CD8-positive, alpha-beta memory T cell (primary cell): ENCODE results near the gene ZNF275. TPM values are rescaled to one million over a fixed set of nuclear protein-coding genes. Genes with fewer than 3 reads are reported as not detected.

Experiments
- CTCF ChIA-PET: fragments of 350-600 bp; sonication (Branson Sonifier 250); formaldehyde crosslinking; loops from one replicate; lab custom pipeline; 2021; ENCODE audit warnings: antibody characterized with exemption; lab: Charles Lee
- POLR2A ChIA-PET: fragments of 350-600 bp; sonication (Branson Sonifier 250); formaldehyde crosslinking; loops from one replicate; lab custom pipeline; 2021; ENCODE audit warnings: antibody characterized with exemption; lab: Charles Lee
- DNase-seq, 5 donors: peaks; one replicate each; pipeline versions ENCODE4 v3.0.0 to v3.0.0-alpha.2; 2020 to 2022; ENCODE audit warnings: mixed read lengths in 1 of 5
- H3K27ac ChIP-seq: one replicate; pipeline ENCODE4 v1.7.0; 2013; ENCODE audit warnings: low read depth, mild to moderate bottlenecking, low read length, moderate library complexity
- H3K27me3 ChIP-seq: 2 replicates; pipeline ENCODE4 v1.7.0; 2013; ENCODE audit warnings: low read length, mild to moderate bottlenecking; ENCODE audit not compliant: insufficient read depth, poor library complexity, severe bottlenecking
- H3K36me3 ChIP-seq: 2 replicates; pipeline ENCODE4 v1.7.0; 2013; ENCODE audit warnings: mild to moderate bottlenecking, low read length, moderate library complexity; ENCODE audit not compliant: insufficient read depth
- H3K4me1 ChIP-seq: 2 replicates; pipeline ENCODE4 v1.7.0; 2013; ENCODE audit warnings: mild to moderate bottlenecking, low read length, moderate library complexity; ENCODE audit not compliant: insufficient read depth
- H3K4me3 ChIP-seq: 2 replicates; pipeline ENCODE4 v1.7.0; 2013; ENCODE audit warnings: mild to moderate bottlenecking, low read length
- H3K9me3 ChIP-seq: 2 replicates; pipeline ENCODE4 v1.7.0; 2013; ENCODE audit warnings: mild to moderate bottlenecking, low read length
- H3K27ac Mint-ChIP-seq, 8 donors: one replicate each; pipeline ENCODE4 v1.8.0; 2020 to 2021; ENCODE audit warnings: mixed read lengths in 8 of 8, mild to moderate bottlenecking in 6 of 8, inconsistent platforms in 3 of 8, moderate library complexity in 3 of 8
- H3K27me3 Mint-ChIP-seq, 2 donors: one replicate each; pipeline ENCODE4 v1.8.0; 2020 to 2021; ENCODE audit warnings: mixed read lengths in 2 of 2, mild to moderate bottlenecking in 1 of 2, moderate library complexity in 1 of 2
- H3K36me3 Mint-ChIP-seq, 3 donors: one replicate each; pipeline ENCODE4 v1.8.0; 2020 to 2021; ENCODE audit warnings: mixed read lengths in 3 of 3, inconsistent platforms in 1 of 3, mild to moderate bottlenecking in 1 of 3
- H3K4me1 Mint-ChIP-seq, 3 donors: one replicate each; pipeline ENCODE4 v1.8.0; 2020 to 2021; ENCODE audit warnings: mixed read lengths in 3 of 3, inconsistent platforms in 1 of 3, mild to moderate bottlenecking in 1 of 3
- H3K4me3 Mint-ChIP-seq, 7 donors: one replicate each; pipeline ENCODE4 v1.8.0; 2020 to 2021; ENCODE audit warnings: mixed read lengths in 7 of 7, mild to moderate bottlenecking in 6 of 7, moderate library complexity in 4 of 7, inconsistent platforms in 2 of 7
- H3K9me3 Mint-ChIP-seq, 5 donors: one replicate each; pipeline ENCODE4 v1.8.0; 2020 to 2022; ENCODE audit warnings: mixed read lengths in 5 of 5, mild to moderate bottlenecking in 3 of 5, moderate library complexity in 2 of 5, inconsistent platforms in 1 of 5
- polyA plus RNA-seq: library from polyadenylated mRNA; unstranded; fragments of 300-500 nt; fragmentation: Illumina TruSeq; gene quantifications from one replicate; pipeline ENCODE4 v1.2.3, GENCODE V29; 2021
- total RNA-seq, 2 experiments: library from RNA; stranded (reverse); gene quantifications; one replicate each; pipeline ENCODE4 v1.2.3, GENCODE V29; 2021

Gene ZNF275
- total and polyA plus RNA-seq, 3 experiments from 2014 or later: 5.4 to 10.1 (median 9.2) TPM

DNA sequence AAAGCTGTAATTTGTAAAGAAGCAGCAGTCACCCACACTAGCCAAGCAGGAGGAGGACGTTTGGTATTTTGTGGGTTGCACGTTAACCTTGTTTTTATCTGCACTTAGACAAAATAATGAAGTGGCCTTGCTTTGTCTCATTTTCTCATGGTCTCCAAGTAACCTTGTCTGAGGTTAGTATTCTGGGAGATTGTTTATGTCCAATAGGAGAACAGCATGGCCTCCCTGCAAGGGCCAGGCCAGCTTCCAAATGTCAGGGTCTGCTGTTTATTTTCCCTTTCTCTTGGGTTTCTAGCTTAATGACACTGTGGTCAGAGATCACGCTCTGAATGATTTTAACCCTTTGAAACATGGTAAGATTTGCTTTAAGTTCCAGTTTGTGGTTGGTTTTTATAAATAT, 37.3 kb downstream of the ZNF275 start:
- Histone ChIP-seq H3K36me3 (no peaks in the 10 kb centered on the region), H3K9me3 (no peaks in the 10 kb centered on the region), H3K27me3 (no peaks in the 10 kb centered on the region), H3K27ac (no peak overlapping the region), H3K4me3 (no peak overlapping the region), H3K4me1 (no peaks in the 10 kb centered on the region)
- Mint-ChIP-seq H3K4me3 (no peak overlapping the region), H3K4me1 (no peaks in the 10 kb centered on the region), H3K27me3 (peaks cover 22 to 28% of the 10 kb centered on the region in 2 donors), H3K27ac (no peak overlapping the region), H3K9me3 (no peaks in the 10 kb centered on the region), H3K36me3 (no peaks in the 10 kb centered on the region)
- no peak for DNase-seq
- CTCF ChIA-PET: no interaction called here
- POLR2A ChIA-PET: no interaction called here

DNA sequence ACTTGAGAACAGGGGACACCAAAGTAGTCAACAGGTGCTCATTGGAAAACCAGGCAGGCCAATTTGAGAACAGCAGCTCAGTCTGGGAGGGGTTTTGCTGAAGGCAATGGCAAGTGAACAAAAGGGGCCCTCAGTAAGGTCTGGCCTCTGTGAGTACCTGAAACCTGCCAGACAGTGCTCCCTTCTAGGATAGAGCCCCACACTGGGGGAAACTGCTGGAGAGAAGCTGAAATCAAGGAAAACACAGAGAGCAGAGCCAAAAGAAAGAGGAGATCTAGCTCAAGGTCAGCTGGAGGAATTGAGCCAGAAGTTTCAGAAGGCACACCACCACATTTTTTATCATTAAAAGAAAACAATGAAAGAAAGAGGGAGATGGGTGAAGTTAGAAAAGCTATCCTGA, 39.0 kb downstream of the ZNF275 start:
- Histone ChIP-seq H3K27ac (no peak overlapping the region), H3K36me3 (no peaks in the 10 kb centered on the region), H3K4me1 (no peaks in the 10 kb centered on the region), H3K9me3 (no peaks in the 10 kb centered on the region), H3K27me3 (no peaks in the 10 kb centered on the region), H3K4me3 (no peak overlapping the region)
- H3K27me3 Mint-ChIP-seq: peaks cover 22 to 25% of the 10 kb centered on the region in 2 donors
- POLR2A ChIA-PET: interaction anchor here (0.7 kb wide), 1 partner anchor 415 kb away, joined by 5 read pairs; no protein-coding TSS in a partner anchor
- no peak for DNase-seq
- no peaks in the 10 kb centered on the region for H3K36me3 Mint-ChIP-seq
- H3K27ac Mint-ChIP-seq: no peak overlapping the region
- H3K4me3 Mint-ChIP-seq: no peak overlapping the region
- CTCF ChIA-PET: no interaction called here
- H3K4me1 Mint-ChIP-seq: no peaks in the 10 kb centered on the region
- H3K9me3 Mint-ChIP-seq: no peaks in the 10 kb centered on the region

- no peak for DNase-seq
- CTCF ChIA-PET: no interaction called here
- Histone ChIP-seq H3K4me3 (no peak overlapping the region), H3K4me1 (no peaks in the 10 kb centered on the region), H3K9me3 (no peaks in the 10 kb centered on the region), H3K27me3 (no peaks in the 10 kb centered on the region), H3K27ac (no peak overlapping the region), H3K36me3 (no peaks in the 10 kb centered on the region)
- Mint-ChIP-seq H3K27me3 (peaks cover 21% of the 10 kb centered on the region in 2 donors), H3K36me3 (no peaks in the 10 kb centered on the region), H3K27ac (no peak overlapping the region), H3K4me3 (no peak overlapping the region), H3K4me1 (no peaks in the 10 kb centered on the region), H3K9me3 (no peaks in the 10 kb centered on the region)
- POLR2A ChIA-PET: no interaction called here
These were observed 40.5 kb downstream of the ZNF275 start for GRCh38 chrX:153374426-153374825.

GRCh38 chrX:153375571-153375970, 41.6 kb downstream of the ZNF275 start:
- CTCF ChIA-PET: interaction anchor here (0.6 kb wide), 1 partner anchor 249 kb away, joined by 3 read pairs; no protein-coding TSS in a partner anchor
- Mint-ChIP-seq H3K36me3 (no peaks in the 10 kb centered on the region), H3K4me1 (no peaks in the 10 kb centered on the region), H3K9me3 (no peaks in the 10 kb centered on the region), H3K27me3 (peaks cover 13 to 19% of the 10 kb centered on the region in 2 donors), H3K4me3 (no peak overlapping the region), H3K27ac (no peak overlapping the region)
- DNase-seq: no peak
- Histone ChIP-seq H3K9me3 (no peaks in the 10 kb centered on the region), H3K36me3 (no peaks in the 10 kb centered on the region), H3K27ac (no peak overlapping the region), H3K4me1 (no peaks in the 10 kb centered on the region), H3K27me3 (no peaks in the 10 kb centered on the region), H3K4me3 (no peak overlapping the region)
- POLR2A ChIA-PET: no interaction called here

DNA sequence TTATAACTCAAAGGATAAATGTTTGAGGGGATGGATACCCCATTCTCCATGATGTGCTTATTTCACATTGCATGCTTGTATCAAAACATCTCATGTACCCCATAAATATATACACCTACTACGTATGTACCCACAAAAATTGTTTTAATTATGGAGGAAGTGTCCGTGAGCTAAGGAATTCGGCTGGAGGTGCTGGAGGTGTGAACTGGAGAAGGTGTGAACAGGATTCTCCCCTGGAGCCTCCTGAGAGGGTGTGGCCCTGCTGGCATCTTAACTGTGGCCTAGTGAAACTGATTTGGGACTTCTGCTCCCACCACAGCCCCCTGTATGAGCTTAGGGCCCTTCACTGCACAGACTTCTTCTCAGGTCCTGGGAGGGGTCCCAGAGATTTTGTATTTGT, 43.8 kb downstream of the ZNF275 start:
- ChIA-PET CTCF (no interaction called here), POLR2A (no interaction called here)
- H3K27ac Mint-ChIP-seq: no peak overlapping the region
- no peaks in the 10 kb centered on the region for H3K36me3 Mint-ChIP-seq
- Histone ChIP-seq H3K4me1 (no peaks in the 10 kb centered on the region), H3K27ac (no peak overlapping the region), H3K9me3 (no peaks in the 10 kb centered on the region), H3K36me3 (no peaks in the 10 kb centered on the region), H3K27me3 (no peaks in the 10 kb centered on the region), H3K4me3 (no peak overlapping the region)
- peaks cover 0 to 13% of the 10 kb centered on the region in 2 donors for H3K27me3 Mint-ChIP-seq
- no peaks in the 10 kb centered on the region for H3K9me3 Mint-ChIP-seq
- no peak for DNase-seq
- no peak overlapping the region for H3K4me3 Mint-ChIP-seq
- no peaks in the 10 kb centered on the region for H3K4me1 Mint-ChIP-seq

- ChIA-PET CTCF (no interaction called here), POLR2A (no interaction called here)
- Histone ChIP-seq H3K4me3 (no peak overlapping the region), H3K36me3 (no peaks in the 10 kb centered on the region), H3K27me3 (no peaks in the 10 kb centered on the region), H3K4me1 (no peaks in the 10 kb centered on the region), H3K27ac (no peak overlapping the region), H3K9me3 (no peaks in the 10 kb centered on the region)
- no peak for DNase-seq
- H3K36me3 Mint-ChIP-seq: no peaks in the 10 kb centered on the region
- peaks cover 0 to 6% of the 10 kb centered on the region in 2 donors for H3K27me3 Mint-ChIP-seq
- no peaks in the 10 kb centered on the region for H3K9me3 Mint-ChIP-seq
- H3K4me1 Mint-ChIP-seq: no peaks in the 10 kb centered on the region
- no peak overlapping the region for H3K27ac Mint-ChIP-seq
- H3K4me3 Mint-ChIP-seq: no peak overlapping the region
These were observed 44.7 kb downstream of the ZNF275 start for GRCh38 chrX:153378607-153379006.

- no peak for DNase-seq
- no peaks in the 10 kb centered on the region for H3K36me3 Mint-ChIP-seq
- H3K4me3 Mint-ChIP-seq: no peak overlapping the region
- Histone ChIP-seq H3K4me1 (no peaks in the 10 kb centered on the region), H3K9me3 (no peaks in the 10 kb centered on the region), H3K27ac (no peak overlapping the region), H3K4me3 (no peak overlapping the region), H3K36me3 (no peaks in the 10 kb centered on the region), H3K27me3 (no peaks in the 10 kb centered on the region)
- H3K27me3 Mint-ChIP-seq: peaks cover 0 to 3% of the 10 kb centered on the region in 2 donors
- no peak overlapping the region for H3K27ac Mint-ChIP-seq
- H3K4me1 Mint-ChIP-seq: no peaks in the 10 kb centered on the region
- ChIA-PET CTCF (no interaction called here), POLR2A (no interaction called here)
- no peaks in the 10 kb centered on the region for H3K9me3 Mint-ChIP-seq
These were observed 45.6 kb downstream of the ZNF275 start for GRCh38 chrX:153379508-153379907.

- ChIA-PET POLR2A (no interaction called here), CTCF (interaction anchor here (0.6 kb wide), 1 partner anchor 286 kb away, joined by 3 read pairs; no protein-coding TSS in a partner anchor)
- Mint-ChIP-seq H3K27me3 (peaks cover 0 to 3% of the 10 kb centered on the region in 2 donors), H3K36me3 (no peaks in the 10 kb centered on the region), H3K9me3 (no peaks in the 10 kb centered on the region), H3K4me1 (no peaks in the 10 kb centered on the region), H3K4me3 (no peak overlapping the region), H3K27ac (no peak overlapping the region)
- no peak for DNase-seq
- H3K9me3 ChIP-seq: no peaks in the 10 kb centered on the region
- no peak overlapping the region for H3K4me3 ChIP-seq
- no peak overlapping the region for H3K27ac ChIP-seq
- H3K36me3 ChIP-seq: no peaks in the 10 kb centered on the region
- no peaks in the 10 kb centered on the region for H3K4me1 ChIP-seq
- H3K27me3 ChIP-seq: no peaks in the 10 kb centered on the region
These were observed 46.1 kb downstream of the ZNF275 start for GRCh38 chrX:153379971-153380581.
